Measurements from ENCODE around the gene LRP6.
"Not testable (repeated sequence)": the region's sequence is repeated elsewhere in the genome, so short reads cannot be mapped to it uniquely, and the experiment has no call there.

The LRP6 gene

DNA sequence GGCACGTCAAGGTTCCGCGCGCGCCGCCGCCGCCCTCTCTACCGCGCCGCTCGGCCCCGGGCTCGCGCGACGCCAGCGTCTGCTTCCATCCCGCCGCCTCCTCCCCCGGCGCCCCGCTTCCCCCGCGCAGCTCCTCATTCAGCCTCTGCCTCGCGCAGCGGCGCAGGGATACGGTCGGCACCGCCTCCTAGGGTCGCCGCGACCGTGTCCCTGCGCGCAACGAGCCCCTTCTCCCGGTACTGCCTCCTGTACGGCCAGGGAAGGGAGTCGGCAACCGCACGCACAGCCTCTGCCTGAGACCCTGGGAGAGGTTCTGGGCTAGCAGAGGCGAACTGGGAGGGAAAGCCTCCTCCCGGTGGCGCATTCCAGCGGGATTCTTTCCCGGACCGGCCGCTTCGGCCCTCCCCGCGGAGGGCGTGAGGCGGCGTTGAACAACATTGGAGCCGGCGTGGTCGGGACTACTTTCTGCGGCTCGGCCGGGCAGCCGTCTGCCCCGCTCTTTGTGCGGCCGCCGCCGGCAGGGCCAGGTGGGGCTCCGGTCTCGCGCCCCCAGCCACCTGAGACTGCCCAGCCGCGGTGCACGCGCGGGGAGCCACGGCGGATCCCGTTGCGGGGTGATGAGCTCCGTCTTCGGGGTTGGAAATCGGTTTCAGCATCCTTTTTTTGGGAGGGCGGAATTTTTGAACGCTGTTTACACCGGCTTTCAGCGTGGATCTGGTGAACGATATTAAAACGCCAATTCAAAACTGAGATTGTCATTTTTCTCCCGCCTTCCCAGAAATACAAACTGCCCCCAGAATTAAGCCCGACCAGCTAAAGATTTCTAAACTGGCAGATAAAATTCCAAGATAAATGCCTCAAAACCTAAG is at the start of gene LRP6:
TSS of gene LRP6 (minus strand) at position 172 of the 869 bp plus-strand sequence. CDS start 309 bp downstream, outside the sequence.
- DNase-seq: peak; percentile 98

GRCh38 chr12:12315838-12316237 is 49.0 kb upstream of the LRP6 start:
- no peak for DNase-seq

DNA sequence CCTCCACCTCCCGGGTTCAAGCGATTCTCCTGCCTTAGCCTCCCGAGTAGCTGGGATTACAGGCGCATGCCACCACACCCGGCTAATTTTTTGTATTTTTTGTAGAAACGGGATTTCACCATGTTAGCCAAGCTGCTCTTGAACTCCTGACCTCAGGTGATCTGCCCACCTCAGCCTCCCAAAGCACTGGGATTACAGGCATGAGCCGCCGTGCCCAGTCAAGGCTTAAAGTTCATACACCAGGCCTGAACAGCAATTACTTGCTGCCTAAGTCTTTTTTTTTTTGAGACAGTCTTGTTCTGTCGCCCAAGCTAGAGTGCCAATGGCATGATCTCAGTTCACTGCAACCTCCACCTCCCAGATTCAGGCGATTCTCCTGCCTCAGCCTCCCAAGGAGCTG is 43.9 kb upstream of the LRP6 start:
- DNase-seq: not testable (repeated sequence)

DNA sequence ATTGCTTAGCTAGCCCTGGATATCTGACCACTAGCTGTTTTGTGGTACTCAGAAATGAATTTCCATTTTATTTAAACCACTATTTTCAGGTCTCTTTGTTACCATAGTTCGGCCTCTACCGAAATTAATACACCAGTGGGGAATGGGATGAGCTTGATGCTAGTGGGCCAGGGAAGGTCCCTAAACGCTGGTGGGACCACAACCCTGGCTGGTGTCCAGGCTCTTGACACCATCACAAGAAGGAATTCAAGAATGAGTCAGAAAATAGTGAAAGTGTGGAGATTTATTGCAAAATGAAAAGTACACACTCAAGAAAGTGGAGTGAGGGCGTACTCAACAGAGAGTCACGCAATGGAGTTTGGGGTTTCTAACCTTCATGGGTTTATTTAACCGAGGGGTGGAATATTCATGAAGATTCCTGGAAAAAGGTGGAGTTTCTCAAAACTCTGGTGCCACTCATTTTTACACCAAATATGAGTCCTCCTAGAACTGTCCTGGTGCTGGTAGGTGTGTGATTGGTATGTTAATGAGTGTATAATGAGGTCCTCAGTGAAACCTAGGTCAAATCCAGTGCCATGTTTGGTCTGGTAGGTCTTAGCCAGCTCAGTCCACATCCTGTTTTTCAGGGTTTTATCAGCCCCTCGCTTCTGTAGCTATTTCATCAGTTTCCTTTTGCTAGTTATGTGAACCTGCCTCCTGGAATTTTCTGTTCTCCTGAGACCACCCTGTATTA is 38.9 kb upstream of the LRP6 start:
- DNase-seq: no peak

DNA sequence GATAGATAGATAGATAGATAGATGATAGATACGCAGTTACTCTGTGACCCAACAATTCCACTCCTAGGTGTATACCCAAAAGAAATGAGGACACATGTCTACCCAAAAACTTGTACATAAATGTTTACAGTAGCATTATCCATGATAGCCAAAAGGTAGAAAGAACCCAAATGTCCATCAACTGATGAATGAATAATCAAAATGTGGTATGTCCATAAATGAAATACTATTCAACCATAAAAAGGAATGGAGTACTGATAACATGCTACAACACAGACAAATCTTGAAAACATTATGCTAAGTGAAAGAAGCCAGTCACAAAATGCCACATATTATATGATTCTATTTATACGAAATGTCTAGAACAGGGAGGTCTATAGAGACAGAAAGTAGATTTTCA is 36.1 kb upstream of the LRP6 start:
- DNase-seq: no peak

DNA sequence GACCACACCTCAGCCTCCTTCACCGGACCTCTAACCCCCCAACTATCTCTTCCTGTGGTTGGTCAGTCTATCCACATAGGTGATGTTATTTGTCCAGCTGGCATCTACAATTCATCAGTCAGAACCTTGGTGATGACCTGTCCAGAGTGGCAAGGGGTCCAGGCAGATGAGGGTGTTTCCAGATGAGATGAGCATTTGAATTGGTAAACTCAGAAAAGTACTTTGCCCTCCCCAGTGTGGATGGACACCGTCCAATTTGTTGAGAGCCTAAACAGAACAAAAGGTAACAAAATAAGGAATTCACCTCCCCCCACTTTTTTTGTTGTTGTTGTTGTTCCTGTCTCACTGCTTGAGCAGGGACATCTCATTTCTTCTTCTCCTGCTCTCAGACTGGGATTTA is 34.3 kb upstream of the LRP6 start:
- no peak for DNase-seq

DNA sequence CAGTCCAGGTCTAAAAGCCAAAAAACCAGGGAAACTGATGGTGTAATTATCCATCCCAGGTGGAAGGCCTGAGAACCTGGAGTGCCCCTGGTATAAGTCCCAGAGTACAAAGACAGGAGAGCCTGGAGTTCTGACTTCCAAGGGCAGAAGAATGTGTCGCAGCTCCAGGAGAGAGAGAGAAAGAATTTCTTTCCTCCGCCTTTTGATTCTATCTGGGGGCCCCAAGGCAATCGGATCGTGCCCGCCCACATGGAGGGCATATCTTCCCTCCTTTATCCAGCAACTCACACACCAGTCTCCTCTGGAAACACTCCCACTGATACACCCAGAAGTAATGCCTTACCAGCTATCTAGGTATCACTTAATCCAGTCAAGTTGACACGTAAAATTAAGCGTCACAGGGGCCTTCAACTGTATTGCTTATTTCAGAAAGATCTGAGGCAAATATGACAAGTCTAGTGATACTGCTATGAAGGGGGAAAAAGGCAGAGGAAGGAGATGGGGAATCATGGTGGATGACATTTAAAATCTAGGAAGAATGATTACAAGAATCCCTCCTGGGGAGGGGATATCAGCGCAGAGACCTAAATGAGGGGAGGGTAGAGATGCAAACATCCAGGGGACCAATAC is 30.5 kb upstream of the LRP6 start:
- no peak for DNase-seq

DNA sequence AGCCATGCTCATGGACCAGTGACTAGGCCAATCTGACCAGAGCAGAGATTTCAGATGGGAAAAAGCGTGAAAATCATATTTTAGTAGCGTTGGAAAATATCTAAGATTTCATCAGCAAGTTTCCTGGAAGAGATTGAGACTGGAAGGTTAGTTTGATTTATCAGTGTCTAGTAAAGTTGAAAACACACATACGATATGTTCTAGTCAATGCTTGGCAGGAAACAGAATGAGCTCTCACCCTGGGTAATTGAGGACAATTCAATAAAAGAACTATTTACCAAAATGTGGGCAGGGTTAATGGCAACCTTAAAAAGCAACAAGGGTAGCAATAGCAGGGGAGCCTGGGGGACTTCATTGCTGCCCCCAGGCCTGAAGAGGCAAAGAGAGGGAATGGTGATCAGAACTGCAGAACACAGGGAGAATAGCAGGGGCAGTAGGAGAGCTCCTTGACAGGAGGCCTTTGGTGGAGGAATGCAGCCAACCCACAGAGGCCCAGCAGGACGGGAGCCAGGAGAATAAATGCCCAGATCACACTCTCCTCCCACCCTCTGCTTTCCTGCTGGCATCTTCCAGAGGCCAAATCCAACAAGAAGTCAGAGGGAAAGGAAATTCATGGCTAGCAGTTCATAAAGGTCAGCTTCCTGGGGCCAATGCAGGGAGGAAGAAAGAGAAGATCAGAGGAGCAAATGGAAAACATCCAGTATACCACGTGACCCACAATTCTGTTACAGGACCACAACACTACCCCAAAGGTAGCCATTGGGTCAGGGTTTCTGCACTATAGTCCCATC is 27.6 kb upstream of the LRP6 start:
- DNase-seq: no peak

DNA sequence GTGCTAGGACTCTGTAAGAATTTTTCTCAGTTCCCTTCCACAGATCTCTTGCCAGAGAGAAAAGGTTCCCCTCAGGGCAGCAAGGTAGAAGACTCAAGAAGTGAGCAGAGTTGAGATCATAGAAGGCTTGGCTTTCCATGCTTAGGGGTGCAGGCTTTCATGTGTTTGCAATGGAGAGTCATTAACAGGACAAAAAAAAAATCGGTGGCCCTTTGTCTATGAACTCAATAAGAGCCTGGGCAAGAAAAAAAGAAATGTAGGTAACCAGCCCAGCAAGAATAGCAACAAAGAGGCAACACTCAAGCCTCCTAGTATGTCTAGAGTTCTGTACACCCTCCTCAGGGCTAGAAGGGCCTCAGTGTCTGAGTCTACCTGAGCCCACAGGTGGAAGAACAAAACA is 23.4 kb upstream of the LRP6 start:
- no peak for DNase-seq

DNA sequence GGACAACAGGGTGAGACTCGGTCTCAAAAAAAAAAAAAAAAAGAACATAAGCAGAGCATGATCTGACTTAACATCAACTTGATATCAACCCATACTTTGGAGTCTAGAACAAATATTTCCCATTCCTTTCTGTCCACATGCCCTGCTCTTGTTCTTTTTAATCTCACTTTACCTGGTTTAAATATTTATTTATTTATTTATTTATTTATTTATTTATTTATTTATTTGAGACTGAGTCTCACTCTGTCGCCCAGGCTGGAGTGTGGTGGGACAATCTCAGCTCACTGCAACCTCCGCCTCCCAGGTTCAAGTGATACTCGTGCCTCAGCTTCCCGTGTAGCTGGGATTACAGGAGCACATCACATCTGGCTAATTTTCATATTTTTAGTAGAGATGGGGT is 19.6 kb upstream of the LRP6 start:
- DNase-seq: no peak

DNA sequence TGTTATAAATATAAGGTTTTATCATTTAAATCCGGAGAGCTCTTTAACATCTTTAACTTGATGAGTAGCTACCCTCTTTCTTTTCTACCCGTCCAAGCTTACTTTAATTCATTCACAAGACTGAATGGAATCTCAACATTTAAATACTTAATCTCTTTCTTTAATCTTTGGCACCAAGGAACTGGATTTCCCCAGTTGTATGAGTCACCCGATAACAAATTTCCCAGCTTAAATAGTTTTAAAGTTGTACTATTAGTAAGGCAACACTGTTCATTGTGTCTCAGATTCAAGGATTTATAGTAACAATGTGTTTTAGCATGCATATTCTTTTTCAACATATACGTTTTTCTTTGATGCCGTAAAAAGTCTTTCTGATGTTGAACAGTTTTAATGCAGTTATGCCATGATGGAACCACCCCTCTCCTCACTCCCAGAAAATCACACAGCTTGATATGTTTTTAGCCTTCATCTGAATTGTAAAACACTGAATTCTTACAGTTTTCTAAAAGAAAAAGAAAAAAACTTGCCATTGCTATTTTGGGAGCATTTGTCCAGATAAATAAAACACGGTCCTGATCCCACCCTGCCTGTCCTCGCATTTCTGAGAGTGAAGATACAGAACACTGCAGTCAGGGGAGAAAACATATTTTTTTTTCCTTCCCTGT is 16.0 kb upstream of the LRP6 start:
- DNase-seq: no peak

- DNase-seq: no peak
These were observed 15.4 kb upstream of the LRP6 start for GRCh38 chr12:12282202-12282601.

DNA sequence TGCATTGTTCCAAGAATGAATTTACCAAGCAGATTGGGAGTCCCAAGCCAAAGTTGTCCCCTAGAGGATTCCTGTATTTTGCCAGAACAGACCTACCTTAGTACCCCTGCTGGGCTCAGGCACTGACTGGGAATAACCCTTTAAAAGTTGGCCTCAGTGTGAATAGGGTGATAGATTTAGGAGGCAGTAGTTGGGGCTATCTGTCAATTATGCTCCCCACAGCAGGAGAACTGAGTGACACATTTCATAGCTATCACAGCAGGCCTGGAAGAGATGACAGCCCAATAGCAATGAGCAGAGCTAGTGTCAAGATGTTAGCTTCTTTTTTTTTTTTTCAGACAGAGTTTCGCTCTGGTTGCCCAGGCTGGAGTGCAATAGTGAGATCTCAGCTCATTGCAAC is 14.3 kb upstream of the LRP6 start:
- no peak for DNase-seq

- DNase-seq: no peak
These were observed 12.1 kb upstream of the LRP6 start for GRCh38 chr12:12278899-12279298.

DNA sequence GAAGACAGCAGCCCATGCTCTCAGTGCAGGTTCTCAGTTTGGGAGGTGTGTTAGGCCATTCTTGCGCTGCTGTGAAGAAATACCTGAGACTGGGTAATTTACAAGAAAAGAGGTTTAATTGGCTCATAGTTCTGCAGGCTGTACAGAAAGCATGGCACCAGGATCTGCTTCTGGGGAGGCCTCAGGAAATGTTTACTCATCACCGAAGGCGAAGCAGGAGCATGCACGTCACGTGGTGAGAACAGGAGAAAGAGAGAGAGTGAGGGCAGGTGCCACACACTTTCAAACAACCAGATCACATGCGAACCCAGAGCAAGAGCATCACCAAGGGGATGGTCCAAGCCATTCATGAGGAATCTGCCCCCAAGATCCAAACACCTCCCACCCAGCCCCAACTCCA is 9.0 kb upstream of the LRP6 start:
- no peak for DNase-seq

- DNase-seq: no peak
These were observed 6.6 kb upstream of the LRP6 start for GRCh38 chr12:12273291-12273957.

DNA sequence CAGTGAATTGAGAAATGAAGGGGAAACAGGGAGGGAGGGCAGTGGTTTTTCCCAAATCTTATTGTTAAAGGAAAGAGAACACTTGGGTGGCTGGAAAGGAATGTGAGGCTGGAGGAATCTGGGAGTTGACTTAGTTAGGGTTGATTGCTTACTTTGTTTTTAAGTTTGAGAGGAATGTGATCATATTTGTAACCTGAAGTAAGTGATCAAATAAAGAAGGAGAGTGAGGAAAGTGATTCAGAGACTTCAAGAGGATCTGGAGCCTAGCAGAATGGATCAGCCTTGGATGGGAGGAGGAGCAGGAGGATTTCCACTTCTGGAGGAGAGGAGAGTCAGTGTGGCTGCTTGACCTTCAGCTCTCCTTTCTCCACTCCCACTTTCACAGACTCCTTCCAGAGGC is 6.0 kb upstream of the LRP6 start:
- no peak for DNase-seq

DNA sequence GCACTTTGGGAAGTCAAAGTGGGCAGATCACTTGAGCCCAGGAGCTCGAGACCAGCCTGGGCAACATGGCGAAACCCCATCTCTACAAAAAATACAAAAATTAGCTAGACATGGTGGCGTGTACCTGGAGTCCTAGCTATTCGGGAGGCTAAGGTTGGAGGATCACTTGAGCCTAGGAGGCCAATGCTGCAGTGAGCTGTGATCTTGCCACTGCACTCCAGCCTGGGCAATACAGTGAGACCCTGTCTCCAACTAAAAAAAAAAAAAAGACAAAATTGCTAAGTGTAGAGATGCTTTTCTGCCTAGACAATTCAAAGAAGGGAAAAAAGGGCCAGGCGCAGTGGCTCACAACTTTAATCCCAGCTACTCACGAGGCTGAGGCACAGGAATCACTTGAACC is 3.4 kb upstream of the LRP6 start:
- no peak for DNase-seq

GRCh38 chr12:12267742-12268200 is 927 bp upstream of the LRP6 start:
- no peak for DNase-seq

DNA sequence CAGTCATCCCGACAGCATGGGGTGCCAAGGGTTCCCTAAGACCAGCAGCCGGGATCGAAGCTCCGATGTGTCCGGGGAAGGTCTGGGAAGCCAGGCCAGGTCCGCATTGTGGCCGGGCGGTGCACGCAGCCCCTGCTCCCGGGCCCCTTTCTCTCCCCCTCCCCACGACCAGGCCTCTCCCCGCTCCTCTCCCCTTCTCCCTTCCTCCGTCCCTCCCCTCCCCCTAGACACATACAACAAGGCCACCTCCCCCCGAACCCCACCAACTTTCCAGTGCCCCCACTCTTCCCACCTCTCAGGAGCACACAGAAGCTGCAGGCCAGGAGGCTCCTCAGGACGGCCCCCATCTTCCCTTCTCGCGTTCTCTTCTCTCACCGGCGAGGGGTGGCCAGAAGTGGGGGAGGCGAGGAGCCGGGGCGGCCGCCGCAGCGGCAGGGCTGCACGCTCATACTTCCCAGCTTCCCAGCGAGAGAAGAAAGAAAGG is 413 bp downstream of the LRP6 start:
- no peak for DNase-seq

DNA sequence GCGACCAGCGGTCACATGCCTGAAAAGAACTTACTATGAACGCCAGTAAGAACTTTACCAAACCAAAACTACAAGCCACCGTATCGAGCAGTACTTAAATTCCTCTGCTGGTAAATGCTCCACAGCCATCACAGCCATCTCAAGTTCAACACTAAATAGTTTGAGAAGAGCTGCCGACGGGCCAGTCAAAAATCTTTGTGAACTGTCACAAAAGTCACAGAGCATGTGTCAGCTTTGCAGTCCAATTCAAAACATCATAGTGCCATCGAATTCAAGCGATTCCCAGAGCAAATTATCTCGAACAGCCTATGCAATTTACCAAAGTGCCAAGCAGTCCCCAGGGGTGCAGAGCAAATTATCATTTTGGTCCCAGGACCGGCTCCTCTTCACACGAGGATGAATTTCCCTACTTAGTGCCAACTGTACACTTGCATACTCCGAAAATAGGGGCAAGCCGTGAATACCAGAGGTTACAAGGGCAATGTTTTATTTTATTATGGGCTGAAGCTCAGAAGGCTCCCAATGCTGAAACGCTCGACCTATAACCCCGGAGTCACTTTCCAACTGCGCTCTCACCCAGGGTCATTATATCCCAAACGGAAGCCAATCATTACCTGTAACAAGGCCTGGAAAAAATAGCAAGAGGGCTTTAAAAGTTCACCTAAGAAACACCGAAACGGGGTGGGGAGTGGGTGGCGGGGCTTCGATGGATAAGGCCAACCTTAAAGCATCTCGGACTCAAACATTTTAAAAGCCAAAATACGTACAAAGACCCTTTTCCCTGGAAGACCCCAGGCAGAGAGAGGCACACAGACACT is 1.1 kb downstream of the LRP6 start:
- DNase-seq: no peak
